Stimulated activated naive CD4-positive, alpha-beta T cell treated with Interleukin-2 at 50 U/mL for 16 hours (primary cell): ENCODE results near the gene OSCP1.
"Not testable (repeated sequence)": the region's sequence is repeated elsewhere in the genome, so short reads cannot be mapped to it uniquely, and the experiment has no call there.

Experiments
- DNase-seq: peaks from one replicate; lab custom pipeline; 2025; lab: John Stamatoyannopoulos, UW

Gene OSCP1, protein sequence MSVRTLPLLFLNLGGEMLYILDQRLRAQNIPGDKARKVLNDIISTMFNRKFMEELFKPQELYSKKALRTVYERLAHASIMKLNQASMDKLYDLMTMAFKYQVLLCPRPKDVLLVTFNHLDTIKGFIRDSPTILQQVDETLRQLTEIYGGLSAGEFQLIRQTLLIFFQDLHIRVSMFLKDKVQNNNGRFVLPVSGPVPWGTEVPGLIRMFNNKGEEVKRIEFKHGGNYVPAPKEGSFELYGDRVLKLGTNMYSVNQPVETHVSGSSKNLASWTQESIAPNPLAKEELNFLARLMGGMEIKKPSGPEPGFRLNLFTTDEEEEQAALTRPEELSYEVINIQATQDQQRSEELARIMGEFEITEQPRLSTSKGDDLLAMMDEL

GRCh38 chr1:36450270-36450918, at the start of gene OSCP1:
OSCP1 (minus strand) TSS chr1:36450451; CDS start chr1:36450369, 82 bp downstream.
- peak; percentile 80 for DNase-seq

DNA sequence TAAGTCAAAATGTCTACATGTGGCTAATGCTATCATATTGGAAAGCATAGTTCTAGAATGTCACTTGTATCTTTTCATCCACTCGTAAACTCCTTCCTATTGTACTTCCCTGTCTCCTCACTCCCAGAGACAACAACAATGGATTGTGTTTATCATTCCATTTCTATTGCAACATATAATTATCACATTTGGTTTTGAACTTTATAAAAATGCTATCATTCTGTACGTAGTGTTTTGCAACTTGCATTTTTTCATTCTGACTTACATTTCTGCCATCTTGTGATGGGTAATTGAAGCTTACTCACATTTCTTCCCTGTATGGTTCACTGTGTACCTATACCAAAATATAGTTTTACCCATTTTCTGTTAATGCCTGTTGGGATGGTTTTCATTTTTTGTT, 47.0 kb upstream of the OSCP1 start:
- DNase-seq, result no peak

DNA sequence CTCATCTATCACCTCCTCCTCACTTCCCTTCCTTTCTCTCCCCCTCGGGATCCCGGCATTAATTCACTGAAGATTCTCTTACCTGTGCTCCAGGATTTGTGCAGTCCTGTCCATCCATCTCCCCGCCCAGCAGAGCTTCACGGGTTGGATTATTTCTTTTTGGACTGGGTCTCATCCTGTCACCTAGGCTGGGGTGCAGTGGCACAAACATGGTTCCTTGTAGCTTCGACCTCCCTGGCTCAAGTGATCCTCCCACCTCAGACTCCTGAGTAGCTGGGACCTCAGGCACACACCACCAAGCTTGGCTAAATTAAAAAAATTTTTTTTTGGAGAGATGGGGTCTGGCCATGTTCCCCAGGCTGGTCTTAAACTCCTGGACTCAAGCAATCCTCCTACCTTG, 44.7 kb upstream of the OSCP1 start:
- no peak for DNase-seq

DNA sequence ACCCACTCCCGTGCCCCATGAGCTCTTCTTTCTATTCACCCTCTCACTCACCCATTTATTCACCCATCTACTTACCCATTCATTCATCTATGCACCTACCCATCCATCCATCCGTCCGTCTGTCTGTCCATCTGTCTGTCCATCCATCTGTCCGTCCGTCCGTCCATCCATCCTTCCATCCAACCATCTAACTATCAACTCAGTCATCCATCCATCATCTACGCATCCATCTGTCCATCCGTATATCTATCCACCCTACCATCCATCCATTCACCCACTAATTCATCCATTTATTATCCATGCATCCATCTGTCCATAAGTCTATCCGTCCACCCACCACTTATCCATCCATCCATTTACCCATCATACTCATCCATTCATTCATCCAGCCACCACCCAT, 43.3 kb upstream of the OSCP1 start:
- DNase-seq, result no peak

DNA sequence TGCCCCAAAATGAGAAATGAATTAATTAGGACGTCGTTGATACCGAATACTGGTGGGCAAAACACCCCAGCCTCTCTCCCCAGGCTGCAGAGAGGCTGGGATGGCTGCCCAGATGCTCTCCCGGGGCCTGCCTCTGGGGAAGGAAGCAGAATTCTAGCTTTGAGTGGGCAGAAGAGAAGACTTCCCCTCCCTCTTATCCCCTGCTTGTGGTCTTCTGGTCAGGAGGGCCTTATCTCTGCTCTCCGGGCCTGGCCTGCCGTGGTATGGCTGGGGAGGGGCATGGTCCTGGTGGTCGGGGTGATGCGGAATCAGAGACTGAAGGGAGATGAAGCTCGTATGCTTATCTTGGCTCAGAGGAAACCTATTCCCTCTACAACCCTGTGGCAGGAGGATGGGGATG, 42.2 kb upstream of the OSCP1 start:
- no peak for DNase-seq

GRCh38 chr1:36489258-36490051, 39.2 kb upstream of the OSCP1 start:
- not testable (repeated sequence) for DNase-seq

- no peak for DNase-seq
Observed at GRCh38 chr1:36487906-36488305, 37.7 kb upstream of the OSCP1 start.

GRCh38 chr1:36487336-36487725, 37.1 kb upstream of the OSCP1 start:
- not testable (repeated sequence) for DNase-seq

DNA sequence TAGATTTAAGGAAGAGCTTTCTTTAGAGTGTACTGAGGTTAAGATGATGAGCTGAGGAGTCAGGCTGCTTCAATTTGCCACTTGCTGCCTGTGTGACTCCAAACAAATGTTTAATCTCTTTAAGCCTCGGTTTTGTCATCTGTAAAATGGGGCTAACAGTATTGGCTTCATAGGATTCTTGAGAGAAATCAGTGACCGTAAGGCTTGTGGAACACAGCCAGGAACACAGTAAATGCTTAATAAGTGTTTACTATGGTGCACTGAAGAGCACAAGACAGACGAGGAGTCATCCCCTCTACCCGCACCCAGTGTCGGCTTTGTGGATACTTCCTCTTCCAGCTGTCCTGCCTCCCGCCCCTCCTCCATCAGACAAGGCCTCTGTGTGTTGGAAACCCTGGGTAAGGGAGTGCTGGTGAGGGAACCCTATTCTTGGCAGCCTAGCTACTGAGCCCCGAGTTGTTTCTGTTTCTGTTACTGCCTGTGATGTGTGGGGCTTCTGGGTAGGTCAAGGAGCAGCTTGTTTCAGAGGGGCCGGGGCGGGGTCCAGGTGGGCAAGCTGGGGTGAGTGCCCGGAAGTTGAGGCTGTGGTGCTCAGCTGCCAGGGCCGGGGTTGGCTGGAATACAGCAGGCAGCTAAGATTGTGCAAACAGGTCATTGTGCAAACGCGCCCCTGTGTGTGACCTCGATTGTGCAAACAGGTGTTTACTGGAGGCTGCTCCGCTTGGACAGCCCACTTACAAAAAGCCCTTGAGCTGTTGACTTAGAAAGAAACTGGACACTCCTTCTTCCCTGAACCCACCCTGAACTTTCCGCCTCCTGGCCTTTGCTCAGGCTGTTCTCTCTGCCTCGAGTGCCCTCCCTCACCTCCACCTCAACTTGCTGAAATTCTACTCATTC, 36.4 kb upstream of the OSCP1 start:
- no peak for DNase-seq

GRCh38 chr1:36486093-36486438, 35.8 kb upstream of the OSCP1 start:
- no peak for DNase-seq

- no peak for DNase-seq
Observed at GRCh38 chr1:36484099-36484498, 33.8 kb upstream of the OSCP1 start.

GRCh38 chr1:36482724-36483388, 32.6 kb upstream of the OSCP1 start, which contains the start of gene CSF3R:
CSF3R (minus strand) TSS chr1:36482913; CDS start chr1:36479496, 3,417 bp downstream.
- DNase-seq, result no peak

DNA sequence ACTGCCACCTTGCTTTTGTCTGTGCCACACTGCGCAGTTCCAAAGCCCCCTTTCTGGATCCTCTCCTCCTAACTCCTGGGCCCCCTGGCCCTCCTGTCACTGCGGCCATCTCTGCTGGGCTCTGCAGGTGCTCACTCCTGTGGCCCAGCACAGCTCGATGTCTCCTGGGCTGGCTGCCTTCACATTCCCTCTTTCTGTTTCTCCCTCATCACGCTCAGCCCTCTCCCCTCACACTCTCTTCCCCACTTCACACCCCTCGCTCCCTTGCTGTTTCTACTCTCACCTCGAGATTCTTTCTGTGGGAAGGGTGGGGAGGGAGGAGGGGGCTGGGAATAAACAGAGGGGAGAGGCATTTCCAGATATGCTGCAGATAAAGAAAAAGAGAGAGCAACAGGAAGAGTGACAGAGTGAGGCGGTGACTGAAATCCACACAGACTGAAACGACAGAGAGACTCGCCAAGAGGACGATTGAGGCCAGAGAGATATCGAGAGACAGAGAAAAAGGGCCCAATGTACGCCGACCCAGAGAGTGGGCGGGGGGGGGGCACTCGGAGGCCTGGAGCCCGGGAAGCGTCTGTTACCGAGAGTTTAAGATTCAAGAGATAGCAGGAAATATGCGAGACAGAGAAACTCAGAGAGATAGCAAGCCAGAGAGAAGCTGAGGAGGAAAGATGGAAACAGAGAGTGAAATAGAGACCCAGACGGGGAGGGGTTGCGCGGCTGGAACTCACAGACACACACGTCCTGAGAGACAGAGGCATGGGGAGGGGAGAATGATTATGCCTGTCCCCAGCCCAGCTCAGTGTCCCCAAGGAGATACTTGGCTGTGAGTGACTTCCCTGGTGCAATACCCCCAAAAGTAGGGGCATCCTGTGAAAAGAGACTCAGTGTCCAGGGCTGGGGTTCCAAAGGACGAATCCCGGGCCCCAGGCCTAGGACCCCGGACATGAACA, 31.8 kb upstream of the OSCP1 start:
- DNase-seq, result no peak

- no peak for DNase-seq
Observed at GRCh38 chr1:36481091-36481490, 30.8 kb upstream of the OSCP1 start.

GRCh38 chr1:36480161-36480560, 29.9 kb upstream of the OSCP1 start:
- no peak for DNase-seq

- no peak for DNase-seq
Observed at GRCh38 chr1:36479505-36480051, 29.3 kb upstream of the OSCP1 start.

DNA sequence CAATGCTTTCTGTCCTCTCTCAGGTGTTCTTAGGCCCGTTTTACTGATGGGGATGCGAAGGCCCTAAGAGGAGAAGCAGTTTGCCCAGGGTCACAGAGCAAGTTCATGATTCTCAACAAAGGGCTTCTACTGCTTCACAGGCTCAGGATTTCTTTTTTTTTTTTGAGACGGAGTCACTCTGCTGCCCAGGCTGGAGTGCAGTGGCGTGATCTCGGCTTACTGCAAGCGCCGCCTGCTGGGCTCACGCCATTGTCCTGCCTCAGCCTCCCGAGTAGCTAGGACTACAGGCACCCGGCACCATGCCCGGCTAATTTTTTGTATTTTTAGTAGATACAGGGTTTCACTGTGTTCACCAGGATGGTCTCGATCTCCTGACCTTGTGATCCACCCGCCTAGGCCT, 27.4 kb upstream of the OSCP1 start:
- DNase-seq, result not testable (repeated sequence)

GRCh38 chr1:36476945-36477344, 26.7 kb upstream of the OSCP1 start:
- DNase-seq, result no peak

GRCh38 chr1:36475910-36476604, 25.8 kb upstream of the OSCP1 start:
- DNase-seq, result no peak
